Endothelial cell of umbilical vein (primary cell): Measurements from ENCODE around the gene PPP3CA. TPM values are rescaled to one million over a fixed set of nuclear protein-coding genes. Genes with fewer than 3 reads are reported as not detected.

Source experiments
- BruUV-seq: library from RNA; stranded (reverse); fragments of 400-500 nt; replicated peaks from 2 replicates; lab custom pipeline; 2021; lab: Mats Ljungman, UMichigan
- CTCF ChIA-PET: fragments of 300-600, 350-600 bp; sonication (Branson Sonifier 250); formaldehyde crosslinking; loops from one replicate; lab custom pipeline; 2021; ENCODE audit warnings: antibody characterized with exemption, inconsistent platforms; lab: Charles Lee
- POLR2A ChIA-PET: fragments of 300-600, 350-600 bp; sonication (Branson Sonifier 250); formaldehyde crosslinking; loops from one replicate; lab custom pipeline; 2021; ENCODE audit warnings: antibody characterized with exemption, inconsistent platforms; lab: Charles Lee
- DNase-seq: peaks from one replicate; pipeline ENCODE4 v3.0.0-alpha.2; 2011; ENCODE audit warnings: low read depth, low spot score
- FAIRE-seq: peaks from 2 replicates; lab custom pipeline; 2011; peaks lifted over from hg19 to GRCh38; lab: Jason Lieb, UNC
- H2AFZ ChIP-seq: 2 replicates; pipeline ENCODE4 v1.6.0; 2012; ENCODE audit warnings: low read depth, low read length, control low read depth, inconsistent platforms
- H3K27ac ChIP-seq: 2 replicates; pipeline ENCODE4 v1.5.1; 2011; ENCODE audit warnings: low read depth, mild to moderate bottlenecking, control low read depth, low read length, moderate library complexity; ENCODE audit not compliant: insufficient read depth
- H3K27me3 ChIP-seq, 2 experiments: 2 replicates each; pipeline versions ENCODE4 v1.6.0 to v1.6.1; 2011; ENCODE audit warnings: low read length in 2 of 2, mixed read lengths in 1 of 2; ENCODE audit not compliant: control insufficient read depth in 2 of 2, insufficient read depth in 2 of 2
- H3K36me3 ChIP-seq, 2 experiments: 2 replicates in 1 of 2; 3 replicates in 1 of 2; pipeline ENCODE4 v1.5.1; 2011; ENCODE audit warnings: low read length in 2 of 2, mild to moderate bottlenecking in 1 of 2, moderate library complexity in 1 of 2; ENCODE audit not compliant: control insufficient read depth in 2 of 2, insufficient read depth in 2 of 2; ENCODE audit errors: extremely low read depth in 1 of 2
- H3K4me1 ChIP-seq: 3 replicates; pipeline ENCODE4 v1.5.1; 2011; ENCODE audit warnings: mild to moderate bottlenecking, low read length; ENCODE audit not compliant: control insufficient read depth, insufficient read depth; ENCODE audit errors: extremely low read depth
- H3K4me2 ChIP-seq: 2 replicates; pipeline ENCODE4 v1.6.1; 2011; ENCODE audit warnings: low read length, control low read depth, mixed read lengths; ENCODE audit not compliant: insufficient read depth
- H3K4me3 ChIP-seq, 3 experiments: fragments of 200-600 bp in 1 of 3; sonication (generic), shearing (Covaris generic) in 1 of 3; replicated peaks in 1 of 3; 2 replicates each; pipeline ENCODE4 v1.5.1; 2011 to 2016; ENCODE audit warnings: control low read depth in 3 of 3, low read length in 3 of 3, mild to moderate bottlenecking in 2 of 3, inconsistent platforms in 1 of 3, low read depth in 1 of 3, moderate library complexity in 1 of 3; ENCODE audit not compliant: insufficient read depth in 1 of 3
- H3K79me2 ChIP-seq: 2 replicates; pipeline ENCODE4 v1.6.0; 2012; ENCODE audit warnings: low read length, inconsistent platforms; ENCODE audit not compliant: control insufficient read depth, insufficient read depth
- H3K9ac ChIP-seq: replicated peaks from 2 replicates; pipeline ENCODE3; 2011; ENCODE audit warnings: low read length, control low read depth; ENCODE audit not compliant: insufficient read depth; ENCODE audit errors: extremely low read depth
- H3K9me1 ChIP-seq: replicated peaks from 3 replicates; pipeline ENCODE4 v1.6.0; 2011; ENCODE audit warnings: mild to moderate bottlenecking, low read length; ENCODE audit not compliant: control insufficient read depth, insufficient read depth; ENCODE audit errors: extremely low read depth
- H3K9me3 ChIP-seq: replicated peaks from 2 replicates; pipeline ENCODE4 v1.5.1; 2012; ENCODE audit warnings: low read length, inconsistent platforms; ENCODE audit not compliant: control insufficient read depth, insufficient read depth
- H4K20me1 ChIP-seq: replicated peaks from 2 replicates; pipeline ENCODE3; 2011; ENCODE audit warnings: mild to moderate bottlenecking, low read length; ENCODE audit not compliant: control insufficient read depth, insufficient read depth; ENCODE audit errors: extremely low read depth
- EZH2 ChIP-seq: IDR thresholded peaks from 2 replicates; pipeline ENCODE4 v1.6.1; 2012; ENCODE audit warnings: borderline replicate concordance, low read depth, mild to moderate bottlenecking, moderate library complexity, low read length, inconsistent platforms; ENCODE audit not compliant: severe bottlenecking
- FOS ChIP-seq: IDR thresholded peaks from 2 replicates; pipeline ENCODE4 v1.6.1; 2011; ENCODE audit warnings: mild to moderate bottlenecking, low read length, moderate library complexity, borderline replicate concordance; ENCODE audit not compliant: insufficient read depth
- GATA2 ChIP-seq: IDR thresholded peaks from 2 replicates; pipeline ENCODE4 v1.7.0; 2011; ENCODE audit warnings: low read depth, mild to moderate bottlenecking, moderate library complexity, mixed read lengths, low read length; ENCODE audit not compliant: insufficient read length, insufficient read depth
- JUN ChIP-seq: IDR thresholded peaks from 2 replicates; pipeline ENCODE4 v1.6.1; 2011; ENCODE audit warnings: borderline replicate concordance, low read depth; ENCODE audit not compliant: insufficient read length, insufficient read depth
- MYC ChIP-seq: IDR thresholded peaks from one replicate; pipeline ENCODE4 v1.6.1; 2011; ENCODE audit warnings: mild to moderate bottlenecking, low read depth, low read length
- POLR2A ChIP-seq: IDR thresholded peaks from 2 replicates; pipeline ENCODE4 v1.6.1; 2012; ENCODE audit warnings: low read depth, mild to moderate bottlenecking, control low read depth, low read length
- POLR2AphosphoS5 ChIP-seq: IDR thresholded peaks from 2 replicates; pipeline ENCODE4 v1.6.1; 2012; ENCODE audit warnings: low read depth, mild to moderate bottlenecking, control low read depth, low read length, moderate library complexity; ENCODE audit not compliant: insufficient read depth
- dilution Hi-C: fragments of 300-500 bp; cut with MboI; formaldehyde crosslinking; loops from one replicate; pipeline ENCODE4 v1.15.0; 2019; ENCODE audit warnings: low sequenced_read_pairs; ENCODE audit not compliant: extremely low pct_ligation_motif_present
- intact Hi-C: fragments of 100-400 bp; cut with micrococcal nuclease; formaldehyde crosslinking; loops from one replicate; pipeline ENCODE4 v1.10.0; 2022
- polyA plus RNA-seq, 4 experiments: library from polyadenylated mRNA; depleted of rRNA in 3 of 4; stranded (reverse) in 3 of 4; unstranded in 1 of 4; fragments of >200 nt; gene quantifications; 2 replicates each; pipeline versions ENCODE4 v1.2.1 to v1.2.3, GENCODE V29; 2011 to 2012; ENCODE audit warnings: missing spikeins in 1 of 4
- total RNA-seq: library from RNA; stranded (reverse); gene quantifications from 2 replicates; pipeline ENCODE4 v1.2.3, GENCODE V29; 2021
- TF ChIP-seq, protein P1 (sequence below), 2 donors: IDR thresholded peaks; 1 replicate in 1 of 2; 2 replicates in 1 of 2; pipeline ENCODE4 v1.5.1; 2011; ENCODE audit warnings: low read length in 2 of 2, mild to moderate bottlenecking in 2 of 2, moderate library complexity in 2 of 2, control low read depth in 1 of 2, inconsistent platforms in 1 of 2, low read depth in 1 of 2; ENCODE audit not compliant: insufficient read depth in 1 of 2; ENCODE audit errors: extremely low read depth in 1 of 2
- TF ChIP-seq, protein P2 (sequence below): IDR thresholded peaks from 2 replicates; pipeline ENCODE4 v1.6.1; 2011; ENCODE audit not compliant: insufficient read depth, insufficient read length

Gene PPP3CA
- total and polyA plus RNA-seq, 2 donors (not counting 3 experiments of a cell fraction or from before 2014, with no cell fraction given), result 7.0 to 43.3 TPM

DNA sequence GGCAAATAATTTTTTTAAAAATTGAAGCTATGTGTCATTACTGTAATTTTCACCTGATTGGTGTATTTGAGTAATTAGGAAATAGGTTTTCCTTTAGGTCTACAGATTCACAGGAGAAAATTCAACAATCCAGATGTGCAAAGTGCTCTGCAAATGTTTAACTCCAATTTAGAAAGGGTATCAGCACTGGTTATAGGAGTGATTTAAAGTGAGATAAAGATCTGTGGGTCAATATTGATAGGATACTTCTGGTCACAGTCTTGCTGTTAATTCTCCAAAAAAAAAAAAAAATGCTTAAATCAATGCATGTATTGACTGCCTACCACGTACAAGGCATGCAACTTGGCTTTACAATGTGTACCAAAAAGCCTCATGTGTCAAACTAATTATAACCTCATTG, 271.3 kb downstream of the PPP3CA start:
- no peaks in the 10 kb centered on the region for H3K27me3 ChIP-seq
- intact Hi-C loops (no loop called here), dilution Hi-C loops (no loop called here)
- no peak overlapping the region for H3K9ac ChIP-seq
- no peaks in the 10 kb centered on the region for H3K9me3 ChIP-seq
- no peak overlapping the region for H2AFZ ChIP-seq
- H3K4me3 ChIP-seq, result no peak overlapping the region
- TF ChIP-seq GATA2 (no peak), EZH2 (no peak), JUN (no peak), MYC (no peak), POLR2AphosphoS5 (no peak), POLR2A (no peak), FOS (no peak)
- TF ChIP-seq, protein P1, sequence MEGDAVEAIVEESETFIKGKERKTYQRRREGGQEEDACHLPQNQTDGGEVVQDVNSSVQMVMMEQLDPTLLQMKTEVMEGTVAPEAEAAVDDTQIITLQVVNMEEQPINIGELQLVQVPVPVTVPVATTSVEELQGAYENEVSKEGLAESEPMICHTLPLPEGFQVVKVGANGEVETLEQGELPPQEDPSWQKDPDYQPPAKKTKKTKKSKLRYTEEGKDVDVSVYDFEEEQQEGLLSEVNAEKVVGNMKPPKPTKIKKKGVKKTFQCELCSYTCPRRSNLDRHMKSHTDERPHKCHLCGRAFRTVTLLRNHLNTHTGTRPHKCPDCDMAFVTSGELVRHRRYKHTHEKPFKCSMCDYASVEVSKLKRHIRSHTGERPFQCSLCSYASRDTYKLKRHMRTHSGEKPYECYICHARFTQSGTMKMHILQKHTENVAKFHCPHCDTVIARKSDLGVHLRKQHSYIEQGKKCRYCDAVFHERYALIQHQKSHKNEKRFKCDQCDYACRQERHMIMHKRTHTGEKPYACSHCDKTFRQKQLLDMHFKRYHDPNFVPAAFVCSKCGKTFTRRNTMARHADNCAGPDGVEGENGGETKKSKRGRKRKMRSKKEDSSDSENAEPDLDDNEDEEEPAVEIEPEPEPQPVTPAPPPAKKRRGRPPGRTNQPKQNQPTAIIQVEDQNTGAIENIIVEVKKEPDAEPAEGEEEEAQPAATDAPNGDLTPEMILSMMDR (IDR thresholded peaks at IDR 0.05; ENCODE audit: extremely low read depth in 1 of 2, insufficient read depth in 1 of 2, low read depth in 1 of 2, low read length in 2 of 2), result no peak
- TF ChIP-seq, protein P2, sequence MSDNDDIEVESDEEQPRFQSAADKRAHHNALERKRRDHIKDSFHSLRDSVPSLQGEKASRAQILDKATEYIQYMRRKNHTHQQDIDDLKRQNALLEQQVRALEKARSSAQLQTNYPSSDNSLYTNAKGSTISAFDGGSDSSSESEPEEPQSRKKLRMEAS, result no peak
- no peak for DNase-seq
- no peak overlapping the region for H3K4me2 ChIP-seq
- ChIA-PET CTCF (no interaction called here), POLR2A (interaction anchor here (0.7 kb wide), 1 partner anchor 23 kb away, joined by 3 read pairs; no protein-coding TSS in a partner anchor)
- no peaks in the 10 kb centered on the region for H3K79me2 ChIP-seq
- H3K36me3 ChIP-seq, result no peaks in the 10 kb centered on the region
- no peak overlapping the region for H3K27ac ChIP-seq
- H3K4me1 ChIP-seq, result no peaks in the 10 kb centered on the region
- no peak for FAIRE-seq
- BruUV-seq, result no TSS peak
- H3K9me1 ChIP-seq, result no peaks in the 10 kb centered on the region
- no peaks in the 10 kb centered on the region for H4K20me1 ChIP-seq
